Spleen (tissue), 11 donors: ENCODE measurements around the gene DLG1. TPM values are rescaled to one million over a fixed set of nuclear protein-coding genes. Genes with fewer than 3 reads are reported as not detected.

Source experiments
- DNase-seq: peaks from one replicate; pipeline ENCODE4 v3.0.0-alpha.2; 2020
- H3K27ac ChIP-seq, 8 donors: fragments of 200-600 bp; sonication (generic) in 7 of 8; 1 replicate in 4 of 8; 2 replicates in 4 of 8; pipeline versions ENCODE4 v1.5.0 to v1.8.0; 2016 to 2021; ENCODE audit warnings: inconsistent platforms in 4 of 8, mild to moderate bottlenecking in 4 of 8, moderate library complexity in 1 of 8
- H3K27me3 ChIP-seq, 7 donors: fragments of 200-600 bp; sonication (generic) in 6 of 7; replicated peaks in 1 of 7; 1 replicate in 4 of 7; 2 replicates in 3 of 7; pipeline versions ENCODE4 v1.5.0 to v1.8.0; 2016 to 2021; ENCODE audit warnings: inconsistent platforms in 3 of 7, mild to moderate bottlenecking in 1 of 7
- H3K36me3 ChIP-seq, 6 donors: fragments of 200-600 bp; sonication (generic) in 5 of 6; 1 replicate in 4 of 6; 2 replicates in 2 of 6; pipeline versions ENCODE4 v1.5.0 to v1.8.0; 2016 to 2021; ENCODE audit warnings: inconsistent platforms in 2 of 6
- H3K4me1 ChIP-seq, 6 donors: fragments of 200-600 bp; sonication (generic) in 5 of 6; 1 replicate in 3 of 6; 2 replicates in 3 of 6; pipeline versions ENCODE4 v1.5.0 to v1.8.0; 2016 to 2021; ENCODE audit warnings: inconsistent platforms in 3 of 6
- H3K4me3 ChIP-seq, 8 donors: fragments of 200-600 bp; sonication (generic) in 7 of 8; 1 replicate in 4 of 8; 2 replicates in 4 of 8; pipeline versions ENCODE4 v1.5.0 to v1.8.0; 2016 to 2021; ENCODE audit warnings: inconsistent platforms in 4 of 8, mild to moderate bottlenecking in 4 of 8, moderate library complexity in 2 of 8
- H3K9me3 ChIP-seq, 8 donors: fragments of 200-600 bp; sonication (generic) in 7 of 8; 1 replicate in 4 of 8; 2 replicates in 4 of 8; pipeline versions ENCODE4 v1.5.0 to v1.8.0; 2016 to 2021; ENCODE audit warnings: inconsistent platforms in 4 of 8
- CTCF ChIP-seq, 11 experiments: fragments of 200-600 bp in 7 of 11; fragments of 450-650 bp in 4 of 11; sonication (generic) in 4 of 11; IDR thresholded peaks in 8 of 11; conservative IDR thresholded peaks in 3 of 11; 1 replicate in 7 of 11; 2 replicates in 4 of 11; pipeline versions ENCODE4 v1.4.0 to v1.8.0; 2016 to 2021; ENCODE audit warnings: antibody characterized with exemption in 11 of 11, inconsistent platforms in 4 of 11, mild to moderate bottlenecking in 1 of 11
- POLR2A ChIP-seq, 3 donors: fragments of 450-650 bp; IDR thresholded peaks; one replicate each; pipeline ENCODE4 v1.5.1; 2017; ENCODE audit warnings: antibody characterized with exemption in 3 of 3, mild to moderate bottlenecking in 1 of 3
- POLR2AphosphoS5 ChIP-seq, 3 donors: sonication (generic); formaldehyde crosslinking; IDR thresholded peaks; one replicate each; pipeline ENCODE4 v1.5.1; 2017; ENCODE audit warnings: antibody characterized with exemption in 3 of 3
- WGBS, 5 donors: extraction: QIAGEN DNeasy Blood & Tissue Kit in 3 of 5; methylation state at CpG; one replicate each; pipeline versions ENCODE4 v1.1.5 to v1.1.7; 2013 to 2018; 5-methylcytosine and 5-hydroxymethylcytosine counted together
- intact Hi-C: fragments of 100-400 bp; cut with DNase I; formaldehyde crosslinking; loops from one replicate; pipeline ENCODE4 v1.15.0; 2023; ENCODE audit warnings: low total_unique reads
- polyA plus RNA-seq, 3 donors: library from polyadenylated mRNA; stranded (reverse); fragments of 200-250 nt; gene quantifications; one replicate each; pipeline ENCODE4 v1.2.1, GENCODE V29; 2013
- total RNA-seq, 7 donors: library from RNA; depleted of rRNA in 3 of 7; stranded (reverse); fragments of >200 nt in 3 of 7; fragmentation: NEBNext Ultra II Directional in 4 of 7; extraction: Animal tissue kit (Norgen Biotek cat#: 25700) in 4 of 7; gene quantifications; one replicate each; pipeline versions ENCODE4 v1.1.0 to v1.2.1, GENCODE V29; 2016 to 2021
- donor health status: healthy with polysubstance abuse.
- donor health status: DM: no; HTN: no; CAD: no; lungs with moderate emphysema.
- donor health status: DM: no; HTN: no; CAD: no.
- donor health status: Bipolar disorder and iron deficiency.
- donor health status: healthy.
- donor health status: DM: no; HTN: no; CAD: no.
- donor health status: DM: yes; HTN: yes; CAD: no.

Gene DLG1
- total and polyA plus RNA-seq, 10 donors = 11.0 to 92.3 (median 59.1) TPM

DNA sequence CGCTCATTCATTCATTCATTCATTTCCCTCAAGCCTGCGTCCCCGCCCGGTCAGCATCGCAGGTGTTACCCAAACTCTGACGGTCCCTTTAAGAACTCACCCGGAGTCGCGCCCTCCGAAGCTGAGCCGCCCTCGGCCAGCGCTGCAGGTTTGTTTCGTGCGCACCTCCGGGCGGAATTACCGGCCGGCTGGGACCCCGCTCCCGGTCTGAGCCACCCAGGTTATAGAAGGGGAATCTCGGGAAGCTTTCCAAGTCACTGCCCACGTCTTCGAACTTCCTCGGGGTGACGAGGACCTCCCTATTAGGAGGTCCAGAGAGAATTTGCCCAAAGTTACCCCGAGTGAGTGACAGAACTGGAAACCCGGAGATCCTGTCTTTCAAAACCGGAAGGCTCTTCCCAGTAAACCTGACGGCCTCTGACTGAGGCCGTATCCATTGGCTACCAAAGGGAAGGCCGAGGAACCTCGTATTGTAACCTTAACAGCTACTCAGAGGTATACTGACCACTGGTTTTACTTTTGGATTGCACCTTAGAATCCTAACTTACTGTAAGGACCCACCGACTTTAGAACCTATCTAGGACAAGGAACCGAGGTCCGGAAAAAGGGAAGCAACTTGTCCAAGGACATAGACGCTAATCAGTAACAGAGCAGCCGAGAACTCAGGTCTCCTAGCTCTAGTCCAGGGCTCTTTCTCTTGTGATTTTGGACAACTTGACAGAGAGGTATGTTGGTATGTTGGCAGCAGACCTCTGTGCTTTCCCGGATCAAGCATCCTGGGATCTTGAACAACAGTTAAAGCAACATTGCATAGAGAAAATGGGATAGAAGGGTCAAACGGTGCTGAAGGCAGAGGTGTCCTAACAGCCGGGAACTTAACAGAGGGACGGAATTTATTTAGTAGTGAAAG, 788 bp upstream of the DLG1 start:
- DNase-seq = peak; percentile 85
- peaks cover 0 to 21% (median 3%) of the 10 kb centered on the region in 6 donors for H3K36me3 ChIP-seq
- peaks cover 0 to 15% (median 0%) of the 10 kb centered on the region in 7 donors for H3K27me3 ChIP-seq
- H3K9me3 ChIP-seq = no peaks in the 10 kb centered on the region
- peaks cover 10 to 48% (median 35%) of the 10 kb centered on the region in 6 donors for H3K4me1 ChIP-seq
- H3K27ac ChIP-seq = peak overlapping the region in 5 of 8 donors; percentile 85 to 96 (median 92)
- intact Hi-C loops = no loop called here
- TF ChIP-seq POLR2AphosphoS5 (IDR thresholded peaks at IDR 0.05) (no peak), POLR2A (IDR thresholded peaks at IDR 0.05) (no peak), CTCF (IDR thresholded peaks at IDR 0.05 in 8 of 11, conservative IDR thresholded peaks at IDR 0.05 in 3 of 11) (no peak)
- peak overlapping the region; percentile 83 to 99 (median 98) for H3K4me3 ChIP-seq
- WGBS, 5 donors = 8 to 12% (median 10%) methylated on average over 40 to 42 of the region's 42 CpGs

GRCh38 chr3:197297476-197298340, 704 bp downstream of the DLG1 start:
- H3K4me3 ChIP-seq = peak overlapping the region; percentile 83 to 99 (median 98)
- 0 to 1% (median 1%) methylated on average over 20 to 98 of the region's 100 CpGs for WGBS, 5 donors
- H3K9me3 ChIP-seq = no peaks in the 10 kb centered on the region
- H3K27ac ChIP-seq = peak overlapping the region; percentile 83 to 96 (median 90)
- peaks cover 10 to 63% (median 49%) of the 10 kb centered on the region in 6 donors for H3K4me1 ChIP-seq
- H3K27me3 ChIP-seq = peaks cover 0 to 15% (median 0%) of the 10 kb centered on the region in 7 donors
- intact Hi-C loops = no loop called here
- H3K36me3 ChIP-seq = peaks cover 0 to 25% (median 3%) of the 10 kb centered on the region in 6 donors
- DNase-seq = peak; percentile 97
- peak in 2 of 3 donors; percentile 70 for TF ChIP-seq POLR2AphosphoS5 (IDR thresholded peaks at IDR 0.05)
- no peak for TF ChIP-seq CTCF (IDR thresholded peaks at IDR 0.05 in 8 of 11, conservative IDR thresholded peaks at IDR 0.05 in 3 of 11)
- TF ChIP-seq POLR2A (IDR thresholded peaks at IDR 0.05) = no peak

DNA sequence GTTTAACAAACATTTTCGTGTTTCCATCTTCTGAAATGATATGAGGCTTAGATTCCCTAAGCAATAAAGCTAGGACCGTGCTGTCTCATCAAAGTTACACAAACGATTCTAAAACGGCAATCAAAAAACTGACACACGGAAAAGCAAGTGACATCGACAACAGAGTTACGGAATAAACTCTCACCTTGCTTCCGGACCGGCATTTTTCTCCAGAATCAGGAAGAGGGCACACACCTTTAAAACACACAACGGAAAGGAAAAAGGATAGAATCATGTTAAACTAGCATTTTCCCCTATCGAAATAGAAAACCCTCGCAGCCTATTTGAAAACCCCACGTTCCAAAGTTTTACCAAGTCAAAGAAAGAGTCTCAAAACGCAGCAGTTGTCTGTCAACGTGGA, 1.4 kb downstream of the DLG1 start:
- WGBS, 5 donors = 1 to 3% (median 2%) methylated on average over 15 of the region's 15 CpGs
- Histone ChIP-seq H3K27ac (peak overlapping the region in 7 of 8 donors; percentile 83 to 96 (median 92)), H3K36me3 (peaks cover 0 to 27% (median 3%) of the 10 kb centered on the region in 6 donors), H3K4me3 (peak overlapping the region; percentile 83 to 99 (median 98)), H3K9me3 (no peaks in the 10 kb centered on the region), H3K4me1 (peaks cover 10 to 70% (median 52%) of the 10 kb centered on the region in 6 donors), H3K27me3 (peaks cover 0 to 15% (median 0%) of the 10 kb centered on the region in 7 donors)
- DNase-seq = no peak
- intact Hi-C loops = no loop called here
- no peak for TF ChIP-seq CTCF (IDR thresholded peaks at IDR 0.05 in 8 of 11, conservative IDR thresholded peaks at IDR 0.05 in 3 of 11)
- no peak for TF ChIP-seq POLR2AphosphoS5 (IDR thresholded peaks at IDR 0.05)
- TF ChIP-seq POLR2A (IDR thresholded peaks at IDR 0.05) = no peak
